ENCODE results near the gene PITX3.

Gene PITX3

DNA sequence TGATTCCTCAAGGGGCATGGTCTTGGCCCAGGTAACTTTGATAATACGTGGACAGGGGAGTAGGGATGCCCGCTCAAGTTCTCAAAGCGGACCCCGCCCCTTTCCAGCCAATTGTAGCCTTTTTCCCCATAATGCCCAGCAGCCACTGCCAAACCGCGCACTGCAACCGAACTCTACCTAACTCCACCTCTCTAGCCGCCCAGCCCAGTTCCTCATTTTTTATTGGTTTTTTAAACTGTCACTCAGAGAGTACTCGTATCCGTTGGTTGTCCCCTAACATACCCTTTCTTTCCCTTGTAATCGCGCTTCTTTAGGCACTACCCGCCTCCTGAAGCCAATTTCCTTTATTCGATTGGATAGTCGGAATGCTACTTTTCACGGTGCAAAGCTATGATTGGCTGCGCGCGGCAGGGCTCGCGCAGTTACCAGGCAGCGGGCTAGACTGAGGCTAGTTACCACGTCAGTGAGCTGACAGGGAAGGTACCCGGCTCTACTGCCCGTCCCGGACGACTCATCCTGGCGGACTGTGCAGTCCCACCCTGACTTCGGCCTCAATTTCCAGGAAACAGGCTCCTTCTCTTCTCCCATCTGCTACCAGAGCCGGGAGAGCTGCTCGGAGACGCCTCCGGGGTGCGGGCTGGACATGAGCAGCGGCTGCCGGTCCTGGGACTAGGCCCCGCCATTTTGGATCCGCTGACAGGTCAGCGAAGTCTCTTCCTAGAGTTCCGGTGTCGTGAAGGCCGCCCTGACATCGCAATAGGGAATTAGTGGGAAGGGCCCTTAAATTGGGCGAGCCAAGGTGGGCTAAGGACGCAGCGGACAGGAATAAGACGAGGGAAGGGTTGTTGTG lies 4.0 kb upstream of the PITX3 start, which contains the start of gene GBF1:
Gene GBF1, plus strand, starts transcription at position 451 of the 850 bp plus-strand sequence. CDS start 13,407 bp downstream, outside the sequence.
- peak within 1 kb of the TSS; percentile 60 for H3K4me3 ChIP-seq (ENCODE audit: low read depth, low read length)
- TF ChIP-seq, protein P1, sequence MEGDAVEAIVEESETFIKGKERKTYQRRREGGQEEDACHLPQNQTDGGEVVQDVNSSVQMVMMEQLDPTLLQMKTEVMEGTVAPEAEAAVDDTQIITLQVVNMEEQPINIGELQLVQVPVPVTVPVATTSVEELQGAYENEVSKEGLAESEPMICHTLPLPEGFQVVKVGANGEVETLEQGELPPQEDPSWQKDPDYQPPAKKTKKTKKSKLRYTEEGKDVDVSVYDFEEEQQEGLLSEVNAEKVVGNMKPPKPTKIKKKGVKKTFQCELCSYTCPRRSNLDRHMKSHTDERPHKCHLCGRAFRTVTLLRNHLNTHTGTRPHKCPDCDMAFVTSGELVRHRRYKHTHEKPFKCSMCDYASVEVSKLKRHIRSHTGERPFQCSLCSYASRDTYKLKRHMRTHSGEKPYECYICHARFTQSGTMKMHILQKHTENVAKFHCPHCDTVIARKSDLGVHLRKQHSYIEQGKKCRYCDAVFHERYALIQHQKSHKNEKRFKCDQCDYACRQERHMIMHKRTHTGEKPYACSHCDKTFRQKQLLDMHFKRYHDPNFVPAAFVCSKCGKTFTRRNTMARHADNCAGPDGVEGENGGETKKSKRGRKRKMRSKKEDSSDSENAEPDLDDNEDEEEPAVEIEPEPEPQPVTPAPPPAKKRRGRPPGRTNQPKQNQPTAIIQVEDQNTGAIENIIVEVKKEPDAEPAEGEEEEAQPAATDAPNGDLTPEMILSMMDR (IDR thresholded peaks at IDR 0.05; ENCODE audit: borderline replicate concordance, insufficient read depth, low read depth, low read length) = no peak

DNA sequence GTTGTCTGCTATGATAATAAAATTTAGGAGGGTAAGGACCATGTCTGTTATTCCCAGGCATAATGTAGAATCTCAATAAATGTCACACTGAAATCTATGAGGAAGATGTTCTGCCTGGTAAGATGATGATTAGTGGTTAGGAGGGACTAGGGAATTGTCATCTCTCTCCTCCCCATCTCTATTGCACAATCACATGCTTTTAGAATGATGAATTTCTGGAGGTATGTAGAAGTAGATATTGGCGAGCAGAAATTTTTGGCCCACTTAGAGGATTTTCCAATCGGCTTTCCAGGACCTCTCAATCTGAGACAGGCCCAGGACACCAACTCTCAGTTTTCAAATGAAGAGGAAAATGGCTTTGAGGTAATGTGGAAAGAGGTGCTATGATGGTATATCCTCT lies 2.0 kb upstream of the PITX3 start:
- H3K4me3 ChIP-seq (ENCODE audit: low read depth, low read length) = no peak overlapping the region
- TF ChIP-seq, protein P1 (IDR thresholded peaks at IDR 0.05; ENCODE audit: borderline replicate concordance, insufficient read depth, low read depth, low read length) = no peak

DNA sequence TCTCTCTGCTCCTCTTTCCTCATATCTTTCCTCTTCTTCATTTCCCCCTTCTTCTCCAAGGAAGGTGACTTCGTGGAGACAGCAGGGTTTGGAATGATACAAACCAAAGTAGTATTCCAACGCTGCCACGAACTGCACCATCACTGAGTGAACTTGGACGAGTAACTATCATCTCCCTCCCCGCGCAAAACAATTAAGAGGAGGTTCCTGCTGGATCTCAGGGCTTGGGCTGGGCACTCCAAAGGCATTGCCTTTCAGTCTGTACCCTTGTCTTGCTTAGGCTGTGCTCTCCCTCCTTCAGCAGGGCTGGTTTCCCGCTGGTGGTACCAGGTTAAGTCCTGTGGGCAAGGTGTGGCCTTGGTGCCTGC lies 790 bp upstream of the PITX3 start:
- TF ChIP-seq, protein P1 (IDR thresholded peaks at IDR 0.05; ENCODE audit: borderline replicate concordance, insufficient read depth, low read depth, low read length) = no peak
- H3K4me3 ChIP-seq (ENCODE audit: low read depth, low read length) = peak overlapping the region; percentile 70

DNA sequence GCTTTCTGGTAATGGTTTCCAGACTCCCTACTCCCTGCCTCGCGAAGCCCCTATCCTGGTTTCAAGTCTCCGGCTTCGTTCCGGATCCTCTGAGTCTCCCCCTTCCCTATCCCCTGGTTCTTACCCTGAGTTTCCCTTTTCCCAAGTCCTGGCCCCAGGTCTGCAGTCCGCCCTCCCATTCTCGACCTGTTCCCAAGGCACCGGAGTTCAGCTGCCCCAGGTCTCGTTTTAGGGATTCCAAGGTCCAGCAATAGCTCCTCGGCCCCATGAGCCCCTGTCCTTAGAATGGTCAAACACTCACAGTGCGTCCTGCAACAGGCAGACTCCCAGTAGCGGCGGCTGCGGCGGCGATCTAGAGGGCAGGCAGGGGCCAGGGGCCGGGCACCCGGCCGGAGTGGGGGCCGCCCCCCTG lies 274 bp downstream of the PITX3 start:
- TF ChIP-seq, protein P1 (IDR thresholded peaks at IDR 0.05; ENCODE audit: borderline replicate concordance, insufficient read depth, low read depth, low read length) = no peak
- peak overlapping the region; percentile 70 for H3K4me3 ChIP-seq (ENCODE audit: low read depth, low read length)

DNA sequence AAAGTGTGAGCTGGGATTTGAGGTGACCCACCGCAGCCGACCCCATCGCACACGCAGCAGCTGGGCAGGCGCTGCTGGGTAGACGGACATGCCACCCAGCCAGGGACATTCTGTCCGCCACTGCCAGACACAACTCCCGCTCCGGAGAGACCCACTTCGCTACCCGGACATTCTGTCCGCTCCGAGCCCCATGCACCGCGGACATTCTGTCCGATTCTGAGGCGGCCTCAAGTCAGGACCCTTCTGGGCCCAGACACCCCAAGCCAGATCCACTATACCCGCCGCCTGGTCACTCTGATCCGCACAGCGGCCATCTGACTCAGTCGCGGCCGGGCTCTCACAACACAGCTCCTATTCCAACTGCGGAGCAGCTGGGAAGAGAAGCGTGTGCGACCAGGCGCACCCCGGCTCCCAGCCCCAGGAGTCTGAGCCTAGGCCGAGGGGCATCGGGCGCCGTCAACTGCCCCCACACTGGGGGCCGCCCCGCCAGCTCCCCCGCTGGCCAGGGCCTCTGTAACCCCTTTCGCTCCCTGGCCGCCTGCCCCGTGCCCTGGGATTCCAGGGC lies 763 bp downstream of the PITX3 start:
- no peak overlapping the region for H3K4me3 ChIP-seq (ENCODE audit: low read depth, low read length)
- TF ChIP-seq, protein P1 (IDR thresholded peaks at IDR 0.05; ENCODE audit: borderline replicate concordance, insufficient read depth, low read depth, low read length) = no peak

DNA sequence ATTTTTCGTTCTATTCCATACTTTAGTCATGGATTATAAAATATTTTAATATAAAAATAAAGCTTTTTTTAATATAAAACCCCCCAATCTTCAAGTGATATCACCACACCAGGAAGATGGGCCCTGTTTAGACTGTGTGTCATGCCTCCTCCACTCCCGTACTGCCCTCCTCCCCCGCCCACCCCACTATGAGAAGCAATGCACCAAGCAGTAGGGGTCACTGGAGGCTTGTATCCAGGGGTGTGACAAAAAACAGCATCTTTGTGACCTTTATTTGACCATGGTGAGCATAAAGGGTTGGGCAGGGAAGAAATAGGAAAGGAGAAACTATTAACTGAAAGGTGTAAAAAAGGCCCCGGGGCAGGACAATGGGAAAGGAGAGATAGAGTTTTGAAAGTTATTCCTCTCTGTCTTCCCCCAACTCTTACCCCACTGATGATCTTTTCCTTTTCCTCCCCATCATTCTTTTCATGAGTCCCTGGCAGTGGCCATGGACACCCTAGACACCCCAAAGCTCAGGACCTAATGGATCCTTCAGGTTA lies 3.5 kb downstream of the PITX3 start:
- TF ChIP-seq, protein P1 (IDR thresholded peaks at IDR 0.05; ENCODE audit: borderline replicate concordance, insufficient read depth, low read depth, low read length) = no peak
- no peak overlapping the region for H3K4me3 ChIP-seq (ENCODE audit: low read depth, low read length)

Data from GM12875 (cell line).